K562 (cell line): Measurements from ENCODE around the gene POLA1. TPM values are rescaled to one million over a fixed set of nuclear protein-coding genes. Genes with fewer than 3 reads are reported as not detected.

Source experiments
- ATAC-seq: fragments of 200-7000 bp; cut with Tn5 transposase; 3 replicates; pipeline ENCODE4 v1.9.1; 2020; ENCODE audit warnings: moderate library complexity
- BruUV-seq: library from RNA; stranded (reverse); fragments of 400-500 nt; replicated peaks from 2 replicates; lab custom pipeline; 2021; lab: Mats Ljungman, UMichigan
- CTCF ChIA-PET: fragments of 300-600 bp; formaldehyde crosslinking; extraction: SDS; loops from one replicate; lab custom pipeline; 2021; ENCODE audit warnings: low intra/inter-chr PET ratio; lab: Yijun Ruan, JAX
- POLR2A ChIA-PET: fragments of 300-600, 350-650 bp; sonication (Branson Sonifier 250); formaldehyde crosslinking; extraction: SDS; loops from one replicate; lab custom pipeline; 2021; ENCODE audit warnings: antibody characterized with exemption, inconsistent platforms; lab: Yijun Ruan, JAX
- DNase-seq, 4 experiments: peaks; one replicate each; pipeline versions ENCODE4 v3.0.0 to v3.0.0-alpha.2; 2011 to 2018; ENCODE audit warnings: low spot score in 3 of 4, mixed read lengths in 3 of 4; ENCODE audit errors: extremely low read depth in 1 of 4
- FAIRE-seq: peaks from 2 replicates; lab custom pipeline; 2011; peaks lifted over from hg19 to GRCh38; lab: Jason Lieb, UNC
- H2AFZ ChIP-seq: 2 replicates; pipeline ENCODE4 v1.6.0; 2011; ENCODE audit warnings: low read depth, low read length, control low read depth, inconsistent platforms
- H3K27ac ChIP-seq: fragments of 200-600 bp; 3 replicates; pipeline ENCODE4 v1.8.0; 2011; ENCODE audit warnings: low read depth, mild to moderate bottlenecking, control low read depth, inconsistent platforms, low read length, moderate library complexity, mixed read lengths; ENCODE audit errors: extremely low read depth
- H3K27me3 ChIP-seq, 2 experiments: fragments of 300-600 bp in 1 of 2; 2 replicates in 1 of 2; 3 replicates in 1 of 2; pipeline versions ENCODE4 v1.6.0 to v1.8.0; 2011; ENCODE audit warnings: inconsistent platforms in 2 of 2, low read length in 2 of 2, mild to moderate bottlenecking in 1 of 2, mixed read lengths in 1 of 2, moderate library complexity in 1 of 2; ENCODE audit not compliant: control insufficient read depth in 2 of 2, insufficient read depth in 2 of 2
- H3K36me3 ChIP-seq: fragments of 300-600 bp; 3 replicates; pipeline ENCODE4 v1.8.0; 2011; ENCODE audit warnings: mild to moderate bottlenecking, low read length, inconsistent platforms; ENCODE audit not compliant: control insufficient read depth, insufficient read depth
- H3K4me1 ChIP-seq, 2 experiments: fragments of 200-600 bp in 1 of 2; replicated peaks in 1 of 2; 2 replicates in 1 of 2; 3 replicates in 1 of 2; pipeline versions ENCODE4 v1.5.1 to v1.8.0; 2011; ENCODE audit warnings: inconsistent platforms in 2 of 2, low read length in 2 of 2, mild to moderate bottlenecking in 1 of 2, mixed read lengths in 1 of 2, moderate library complexity in 1 of 2; ENCODE audit not compliant: control insufficient read depth in 2 of 2, insufficient read depth in 2 of 2
- H3K4me2 ChIP-seq: 2 replicates; pipeline ENCODE4 v1.6.1; 2011; ENCODE audit warnings: low read length, control low read depth, inconsistent platforms, mixed read lengths; ENCODE audit not compliant: insufficient read depth
- H3K4me3 ChIP-seq: fragments of 200-600 bp; sonication (generic), shearing (Covaris generic); 2 replicates; pipeline ENCODE4 v1.5.1; 2016; ENCODE audit warnings: control low read depth, inconsistent platforms
- H3K79me2 ChIP-seq: fragments of 200-600 bp; 3 replicates; pipeline ENCODE4 v1.8.0; 2011; ENCODE audit warnings: low read length, inconsistent platforms; ENCODE audit not compliant: control insufficient read depth, insufficient read depth
- H3K9ac ChIP-seq, 2 experiments: 2 replicates each; pipeline versions ENCODE4 v1.6.0 to v1.6.1; 2011; ENCODE audit warnings: low read depth in 2 of 2, low read length in 2 of 2, control low read depth in 1 of 2, inconsistent platforms in 1 of 2, mild to moderate bottlenecking in 1 of 2, mixed read lengths in 1 of 2; ENCODE audit not compliant: insufficient read depth in 1 of 2
- H3K9me1 ChIP-seq: one replicate; pipeline ENCODE4 v1.6.0; 2011; ENCODE audit warnings: inconsistent platforms, mild to moderate bottlenecking, low read length, moderate library complexity; ENCODE audit not compliant: control insufficient read depth, insufficient read depth
- H3K9me3 ChIP-seq: replicated peaks from 2 replicates; pipeline ENCODE4 v1.5.1; 2011; ENCODE audit warnings: low read depth, low read length, inconsistent platforms; ENCODE audit not compliant: control insufficient read depth, insufficient read depth
- H4K20me1 ChIP-seq: replicated peaks from 2 replicates; pipeline ENCODE4 v1.6.1; 2011; ENCODE audit warnings: low read length, inconsistent platforms, mixed read lengths; ENCODE audit not compliant: control insufficient read depth, insufficient read depth
- ERF ChIP-seq: fragments of 450-650 bp; formaldehyde crosslinking; IDR thresholded peaks from 2 replicates; pipeline ENCODE4 v1.4.0; 2020; ENCODE audit warnings: mild to moderate bottlenecking, mixed read lengths
- FOXM1 ChIP-seq, 2 experiments: fragments of 450-650 bp in 1 of 2; sonication (generic) in 1 of 2; formaldehyde crosslinking in 1 of 2; IDR thresholded peaks; 2 replicates each; pipeline versions ENCODE4 v1.6.1 to v1.9.0; 2017 to 2022; ENCODE audit warnings: low read depth in 2 of 2, mild to moderate bottlenecking in 2 of 2, missing genetic modification reagents in 1 of 2, moderate library complexity in 1 of 2
- FUS ChIP-seq: fragments of 200-400 bp; formaldehyde crosslinking; optimal IDR thresholded peaks from 2 replicates; pipeline ENCODE3; 2017; ENCODE audit warnings: low read depth, low read length
- HLTF ChIP-seq: fragments of 450-650 bp; IDR thresholded peaks from 2 replicates; pipeline ENCODE4 v1.6.1; 2016
- HNRNPUL1 ChIP-seq: fragments of 200-400 bp; formaldehyde crosslinking; IDR thresholded peaks from 2 replicates; pipeline ENCODE4 v1.6.1; 2017; ENCODE audit warnings: low read length
- IFI16 ChIP-seq: fragments of 250-450 bp; sonication (Bioruptor Pico); IDR thresholded peaks from 2 replicates; pipeline ENCODE4 v2.1.2; 2022; ENCODE audit warnings: mild to moderate bottlenecking, inconsistent platforms
- ILF3 ChIP-seq: fragments of 450-650 bp; IDR thresholded peaks from 2 replicates; pipeline ENCODE4 v1.6.1; 2018; ENCODE audit warnings: antibody characterized with exemption, mild to moderate bottlenecking, moderate library complexity, borderline replicate concordance
- PHF8 ChIP-seq: fragments of 200-600 bp; sonication (generic); IDR thresholded peaks from 2 replicates; pipeline ENCODE4 v1.6.1; 2012; ENCODE audit warnings: mixed run types, mild to moderate bottlenecking, inconsistent platforms, low read length, moderate library complexity, borderline replicate concordance
- POLR3A ChIP-seq: IDR thresholded peaks from 2 replicates; pipeline ENCODE4 v1.6.1; 2011; ENCODE audit warnings: borderline replicate concordance, mild to moderate bottlenecking, moderate library complexity; ENCODE audit not compliant: insufficient read length, insufficient read depth; ENCODE audit errors: extremely low read depth
- RAD21 ChIP-seq, 2 experiments: fragments of 250-450 bp in 1 of 2; fragments of 450-650 bp in 1 of 2; sonication (Bioruptor Pico) in 1 of 2; formaldehyde crosslinking in 1 of 2; IDR thresholded peaks in 1 of 2; conservative IDR thresholded peaks in 1 of 2; 2 replicates each; pipeline versions ENCODE4 v1.4.0 to v1.8.0; 2020 to 2022; ENCODE audit warnings: mild to moderate bottlenecking in 2 of 2, moderate library complexity in 1 of 2
- SMAD4 ChIP-seq: fragments of 250-450 bp; sonication (Bioruptor Pico); conservative IDR thresholded peaks from 2 replicates; pipeline ENCODE4 v1.8.0; 2021; ENCODE audit warnings: inconsistent platforms, mild to moderate bottlenecking, moderate library complexity
- TCF7 ChIP-seq: sonication (generic); IDR thresholded peaks from 2 replicates; pipeline ENCODE4 v1.6.1; 2016; ENCODE audit warnings: antibody characterized with exemption, borderline replicate concordance
- ZNF764 ChIP-seq: fragments of 250-450 bp; sonication (Bioruptor Pico); IDR thresholded peaks from 2 replicates; pipeline ENCODE4 v1.4.0; 2020; ENCODE audit warnings: low read depth, mild to moderate bottlenecking, moderate library complexity
- ZNF77 ChIP-seq: fragments of 250-450 bp; sonication (Bioruptor Pico); IDR thresholded peaks from 2 replicates; pipeline ENCODE4 v1.5.0; 2020
- WGBS: fragments of 100-300 bp; shearing (Covaris generic); methylation state at CpG from one replicate; pipeline ENCODE4 v1.1.6; 2016; ENCODE audit warnings: low coverage, mixed read lengths; ENCODE audit not compliant: insufficient coverage; ENCODE audit errors: missing lambda C conversion rate; 5-methylcytosine and 5-hydroxymethylcytosine counted together
- in situ Hi-C: fragments of 300-500 bp; cut with MboI; formaldehyde crosslinking; loops from 4 replicates; pipeline ENCODE4 v1.15.0; 2018; ENCODE audit warnings: inconsistent platforms, mixed read lengths
- intact Hi-C: fragments of 100-400 bp; cut with micrococcal nuclease; formaldehyde crosslinking; loops from 2 replicates; pipeline ENCODE4 v1.14.2; 2022
- polyA plus RNA-seq, 8 experiments: library from polyadenylated mRNA; depleted of rRNA in 4 of 8; stranded (reverse) in 5 of 8; unstranded in 3 of 8; fragments of >200 nt; fragmentation: Nextera tagmentation in 2 of 8; fragmentation: Illumina TruSeq in 1 of 8; extraction: Ambion mirVana in 2 of 8; extraction: Trizol in 1 of 8; gene quantifications; 2 replicates each; pipeline versions ENCODE4 v1.2.1 to v1.2.3, GENCODE V29; 2011 to 2014; ENCODE audit warnings: inconsistent platforms in 1 of 8, missing spikeins in 1 of 8
- total RNA-seq, 7 experiments: library from RNA; depleted of rRNA in 6 of 7; stranded (reverse); fragments of >200 nt in 6 of 7; fragmentation: Illumina TruSeq in 2 of 7; extraction: Trizol in 2 of 7; gene quantifications; 2 replicates each; pipeline versions ENCODE4 v1.2.1 to v1.2.3, GENCODE V29; 2011 to 2021; ENCODE audit warnings: low replicate concordance in 1 of 7
- TF ChIP-seq, protein P1 (sequence below), 2 experiments: IDR thresholded peaks in 1 of 2; conservative IDR thresholded peaks in 1 of 2; 2 replicates each; pipeline ENCODE4 v1.6.1; 2016; ENCODE audit warnings: low read depth in 2 of 2, mild to moderate bottlenecking in 1 of 2, missing compliant biosample characterization in 1 of 2, missing genetic modification characterization in 1 of 2, moderate library complexity in 1 of 2
- TF ChIP-seq, protein P2 (sequence below): fragments of 450-650 bp; formaldehyde crosslinking; IDR thresholded peaks from 2 replicates; pipeline ENCODE4 v1.4.0; 2022; ENCODE audit warnings: missing genetic modification characterization
- TF ChIP-seq, protein P3 (sequence below): sonication (generic); formaldehyde crosslinking; IDR thresholded peaks from 2 replicates; pipeline ENCODE4 v1.8.0; 2022; ENCODE audit warnings: mild to moderate bottlenecking, missing genetic modification reagents

The POLA1 gene
- total and polyA plus RNA-seq, 9 of the 15 experiments (the other 6 are each of a cell fraction or from before 2014, with no cell fraction given) = 8.6 to 48.4 (median 27.4) TPM

DNA sequence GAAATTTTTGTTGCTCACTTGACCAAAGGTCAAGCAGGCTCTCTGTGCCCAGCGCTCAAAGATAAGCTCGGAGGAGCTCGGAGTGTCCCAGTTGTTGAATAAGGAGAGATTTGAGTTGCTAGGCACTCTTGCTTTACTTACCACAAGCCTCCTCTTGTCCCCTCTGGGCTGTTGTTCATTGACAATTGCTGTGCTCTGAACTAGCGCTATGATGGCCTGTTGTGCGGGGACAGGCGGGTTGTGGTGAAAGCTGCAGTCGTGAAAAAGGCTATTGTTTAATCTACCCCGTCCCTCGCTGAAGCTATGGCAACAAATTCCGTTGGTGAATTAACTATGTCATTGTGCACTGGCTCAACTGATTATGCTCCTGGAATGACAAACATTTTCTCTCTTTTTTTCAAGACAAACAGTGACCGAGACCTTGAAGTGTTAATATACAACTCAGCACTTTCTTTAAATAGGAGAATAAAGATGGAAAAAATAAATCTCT lies 21.0 kb upstream of the POLA1 start (continued):
- TF ChIP-seq HLTF (no peak), SMAD4 (CRISPR knock-in tag) (no peak)
- TF ChIP-seq, protein P1, sequence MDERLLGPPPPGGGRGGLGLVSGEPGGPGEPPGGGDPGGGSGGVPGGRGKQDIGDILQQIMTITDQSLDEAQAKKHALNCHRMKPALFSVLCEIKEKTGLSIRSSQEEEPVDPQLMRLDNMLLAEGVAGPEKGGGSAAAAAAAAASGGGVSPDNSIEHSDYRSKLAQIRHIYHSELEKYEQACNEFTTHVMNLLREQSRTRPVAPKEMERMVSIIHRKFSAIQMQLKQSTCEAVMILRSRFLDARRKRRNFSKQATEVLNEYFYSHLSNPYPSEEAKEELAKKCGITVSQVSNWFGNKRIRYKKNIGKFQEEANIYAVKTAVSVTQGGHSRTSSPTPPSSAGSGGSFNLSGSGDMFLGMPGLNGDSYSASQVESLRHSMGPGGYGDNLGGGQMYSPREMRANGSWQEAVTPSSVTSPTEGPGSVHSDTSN (CRISPR knock-in tag; IDR thresholded peaks at IDR 0.05; ENCODE audit: low read depth) = no peak
- TF ChIP-seq, protein P1 (tag; conservative IDR thresholded peaks at IDR 0.05; ENCODE audit: low read depth) = no peak

DNA sequence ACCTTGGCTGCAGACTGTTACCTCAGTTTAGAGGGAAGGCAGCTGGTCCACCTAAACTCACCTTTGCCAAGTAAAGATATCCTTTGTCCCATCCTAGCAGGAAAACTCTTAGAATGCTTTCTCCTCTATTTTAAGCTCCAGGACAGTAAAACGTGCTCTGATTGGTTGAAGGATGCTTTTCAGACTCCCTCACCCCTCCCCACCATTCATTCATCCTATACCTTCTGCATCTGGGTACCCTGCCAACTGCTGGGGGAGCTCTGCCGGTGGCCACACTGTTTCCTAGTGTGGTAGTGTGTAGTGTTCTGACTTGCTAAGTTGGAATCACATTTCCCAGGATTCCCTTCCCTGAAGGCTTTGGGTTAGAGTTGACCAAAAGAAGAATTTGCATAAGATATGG lies 20.3 kb upstream of the POLA1 start:
- Histone ChIP-seq H3K27ac (no peak overlapping the region), H3K9me1 (no peaks in the 10 kb centered on the region), H3K4me2 (no peak overlapping the region), H3K27me3 (no peaks in the 10 kb centered on the region), H3K79me2 (no peaks in the 10 kb centered on the region), H3K4me1 (peaks cover 0 to 2% of the 10 kb centered on the region in 2 experiments; a peak in 2 of 5 replicates), H3K9me3 (no peaks in the 10 kb centered on the region), H3K9ac (no peak overlapping the region), H3K4me3 (no peak overlapping the region), H3K36me3 (no peaks in the 10 kb centered on the region), H2AFZ (no peak overlapping the region), H4K20me1 (no peaks in the 10 kb centered on the region)
- CTCF ChIA-PET = no interaction called here
- ATAC-seq (no peak), DNase-seq (no peak), FAIRE-seq (no peak)
- no TSS peak for BruUV-seq
- POLR2A ChIA-PET = no interaction called here
- in situ Hi-C loops (no loop called here), intact Hi-C loops (no loop called here)
- WGBS = 21% methylated on average over 2 of the region's 2 CpGs
- no peak for TF ChIP-seq ZNF77 (CRISPR knock-in tag)
- no peak for TF ChIP-seq ZNF764 (CRISPR knock-in tag)
- TF ChIP-seq POLR3A = no peak
- TF ChIP-seq, protein P2, sequence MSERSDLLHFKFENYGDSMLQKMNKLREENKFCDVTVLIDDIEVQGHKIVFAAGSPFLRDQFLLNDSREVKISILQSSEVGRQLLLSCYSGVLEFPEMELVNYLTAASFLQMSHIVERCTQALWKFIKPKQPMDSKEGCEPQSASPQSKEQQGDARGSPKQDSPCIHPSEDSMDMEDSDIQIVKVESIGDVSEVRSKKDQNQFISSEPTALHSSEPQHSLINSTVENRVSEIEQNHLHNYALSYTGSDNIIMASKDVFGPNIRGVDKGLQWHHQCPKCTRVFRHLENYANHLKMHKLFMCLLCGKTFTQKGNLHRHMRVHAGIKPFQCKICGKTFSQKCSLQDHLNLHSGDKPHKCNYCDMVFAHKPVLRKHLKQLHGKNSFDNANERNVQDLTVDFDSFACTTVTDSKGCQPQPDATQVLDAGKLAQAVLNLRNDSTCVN (CRISPR knock-in tag) = no peak
- TF ChIP-seq ERF (CRISPR knock-in tag) = no peak
- no peak for TF ChIP-seq HNRNPUL1
- no peak for TF ChIP-seq RAD21 (CRISPR knock-in tag; conservative IDR thresholded peaks at IDR 0.05 in 1 of 2, IDR thresholded peaks at IDR 0.05 in 1 of 2)
- TF ChIP-seq PHF8 = no peak
- TF ChIP-seq, protein P3, sequence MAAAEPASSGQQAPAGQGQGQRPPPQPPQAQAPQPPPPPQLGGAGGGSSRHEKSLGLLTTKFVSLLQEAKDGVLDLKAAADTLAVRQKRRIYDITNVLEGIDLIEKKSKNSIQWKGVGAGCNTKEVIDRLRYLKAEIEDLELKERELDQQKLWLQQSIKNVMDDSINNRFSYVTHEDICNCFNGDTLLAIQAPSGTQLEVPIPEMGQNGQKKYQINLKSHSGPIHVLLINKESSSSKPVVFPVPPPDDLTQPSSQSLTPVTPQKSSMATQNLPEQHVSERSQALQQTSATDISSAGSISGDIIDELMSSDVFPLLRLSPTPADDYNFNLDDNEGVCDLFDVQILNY = no peak
- TF ChIP-seq FUS = no peak
- TF ChIP-seq TCF7 = no peak
- no peak for TF ChIP-seq ILF3
- no peak for TF ChIP-seq IFI16
- no peak for TF ChIP-seq FOXM1 (IDR thresholded peaks at IDR 0.05; ENCODE audit: low read depth)
- no peak for TF ChIP-seq FOXM1 (CRISPR knock-in tag; IDR thresholded peaks at IDR 0.05; ENCODE audit: low read depth)
